ENCODE measurements around the gene BRDT.
"Not testable (repeated sequence)": the region's sequence is repeated elsewhere in the genome, so short reads cannot be mapped to it uniquely, and the experiment has no call there.

Gene BRDT

GRCh38 chr1:91993256-91993655 is 44.1 kb downstream of the BRDT start:
- DNase-seq = no peak

GRCh38 chr1:91997607-91998195 is 48.5 kb downstream of the BRDT start:
- DNase-seq = peak; percentile 51

GRCh38 chr1:92004129-92004528 is 54.9 kb downstream of the BRDT start:
- DNase-seq = no peak

- DNase-seq = no peak
These were observed 64.7 kb downstream of the BRDT start for GRCh38 chr1:92013923-92014322.

- no peak for DNase-seq
These were observed 67.6 kb downstream of the BRDT start for GRCh38 chr1:92016720-92017316.

GRCh38 chr1:92017656-92018055 is 68.5 kb downstream of the BRDT start:
- DNase-seq = no peak

- not testable (repeated sequence) for DNase-seq
These were observed 76.8 kb downstream of the BRDT start for GRCh38 chr1:92026042-92026441.

- no peak for DNase-seq
These were observed 77.6 kb downstream of the BRDT start for GRCh38 chr1:92026806-92027205.

GRCh38 chr1:92029241-92029922 is 80.2 kb downstream of the BRDT start:
- no peak for DNase-seq

- DNase-seq = peak; percentile 18
These were observed 81.5 kb downstream of the BRDT start for GRCh38 chr1:92030656-92031107.

GRCh38 chr1:92031281-92032110 is 82.3 kb downstream of the BRDT start:
- no peak for DNase-seq

GRCh38 chr1:92037400-92037799 is 88.2 kb downstream of the BRDT start:
- DNase-seq = no peak

- DNase-seq = no peak
These were observed 89.6 kb downstream of the BRDT start for GRCh38 chr1:92038695-92039346.

- DNase-seq = no peak
These were observed 91.8 kb downstream of the BRDT start for GRCh38 chr1:92040971-92041370.

GRCh38 chr1:92043621-92044020 is 94.4 kb downstream of the BRDT start:
- no peak for DNase-seq

GRCh38 chr1:92045766-92046495 is 96.7 kb downstream of the BRDT start:
- no peak for DNase-seq

GRCh38 chr1:92051948-92052347 is 102.7 kb downstream of the BRDT start:
- DNase-seq = no peak

All from activated CD4-positive, alpha-beta T cell treated with anti-CD3 and anti-CD28 coated beads for 48 hours (primary cell).